Activated T-cell treated with anti-CD3 and anti-CD28 coated beads, Interleukin-2, amount 50 U/mL, for 24 hours (primary cell): Measurements from ENCODE around the gene ARID3A.
"Not testable (repeated sequence)": the region's sequence is repeated elsewhere in the genome, so short reads cannot be mapped to it uniquely, and the experiment has no call there.

Experiments
- DNase-seq: peaks from one replicate; pipeline ENCODE4 v3.0.0-alpha.2; 2020
- H3K27ac Mint-ChIP-seq: 2 replicates; pipeline ENCODE4 v1.8.0; 2020; ENCODE audit warnings: mild to moderate bottlenecking, mixed read lengths
- H3K27me3 Mint-ChIP-seq: 2 replicates; pipeline ENCODE4 v1.8.0; 2020; ENCODE audit warnings: mixed read lengths
- H3K36me3 Mint-ChIP-seq: 2 replicates; pipeline ENCODE4 v1.8.0; 2020; ENCODE audit warnings: low read depth, mixed read lengths
- H3K4me1 Mint-ChIP-seq: 2 replicates; pipeline ENCODE4 v1.8.0; 2020; ENCODE audit warnings: low read depth, mixed read lengths
- H3K4me3 Mint-ChIP-seq: 2 replicates; pipeline ENCODE4 v1.8.0; 2020; ENCODE audit warnings: mild to moderate bottlenecking, moderate library complexity, mixed read lengths
- H3K9me3 Mint-ChIP-seq: 2 replicates; pipeline ENCODE4 v1.8.0; 2020; ENCODE audit warnings: mixed read lengths

The ARID3A gene

GRCh38 chr19:952680-953444 is 27.0 kb downstream of the ARID3A start:
- H3K27ac Mint-ChIP-seq, result no peak overlapping the region
- no peak overlapping the region for H3K4me3 Mint-ChIP-seq
- peaks cover 7% of the 10 kb centered on the region for H3K4me1 Mint-ChIP-seq
- H3K27me3 Mint-ChIP-seq, result no peaks in the 10 kb centered on the region
- no peaks in the 10 kb centered on the region for H3K36me3 Mint-ChIP-seq
- H3K9me3 Mint-ChIP-seq, result no peaks in the 10 kb centered on the region
- no peak for DNase-seq

GRCh38 chr19:953445-954271 is 27.8 kb downstream of the ARID3A start:
- peaks cover 9% of the 10 kb centered on the region for H3K4me1 Mint-ChIP-seq

GRCh38 chr19:954272-954671 is 28.4 kb downstream of the ARID3A start:
- Mint-ChIP-seq H3K36me3 (no peaks in the 10 kb centered on the region), H3K4me3 (no peak overlapping the region), H3K4me1 (peaks cover 13% of the 10 kb centered on the region)

More at GRCh38 chr19:953445-954271, 27.8 kb downstream of the ARID3A start:
- H3K27ac Mint-ChIP-seq, result no peak overlapping the region
- no peaks in the 10 kb centered on the region for H3K36me3 Mint-ChIP-seq
- no peaks in the 10 kb centered on the region for H3K9me3 Mint-ChIP-seq
- no peak overlapping the region for H3K4me3 Mint-ChIP-seq
- H3K27me3 Mint-ChIP-seq, result no peaks in the 10 kb centered on the region
- DNase-seq, result no peak

GRCh38 chr19:954672-955494 is 29.0 kb downstream of the ARID3A start:
- no peak for DNase-seq
- no peaks in the 10 kb centered on the region for H3K36me3 Mint-ChIP-seq
- H3K27me3 Mint-ChIP-seq, result no peaks in the 10 kb centered on the region
- H3K27ac Mint-ChIP-seq, result no peak overlapping the region
- no peaks in the 10 kb centered on the region for H3K9me3 Mint-ChIP-seq
- H3K4me1 Mint-ChIP-seq, result peaks cover 14% of the 10 kb centered on the region
- no peak overlapping the region for H3K4me3 Mint-ChIP-seq

More at GRCh38 chr19:954272-954671, 28.4 kb downstream of the ARID3A start:
- no peak for DNase-seq
- H3K27me3 Mint-ChIP-seq, result no peaks in the 10 kb centered on the region
- no peaks in the 10 kb centered on the region for H3K9me3 Mint-ChIP-seq
- H3K27ac Mint-ChIP-seq, result no peak overlapping the region

GRCh38 chr19:955803-956765 is 30.2 kb downstream of the ARID3A start:
- Mint-ChIP-seq H3K36me3 (no peaks in the 10 kb centered on the region), H3K9me3 (no peaks in the 10 kb centered on the region), H3K27ac (no peak overlapping the region), H3K27me3 (no peaks in the 10 kb centered on the region), H3K4me3 (no peak overlapping the region), H3K4me1 (peaks cover 14% of the 10 kb centered on the region)
- DNase-seq, result no peak

- no peak overlapping the region for H3K4me3 Mint-ChIP-seq
- no peaks in the 10 kb centered on the region for H3K9me3 Mint-ChIP-seq
- H3K27ac Mint-ChIP-seq, result no peak overlapping the region
- peaks cover 14% of the 10 kb centered on the region for H3K4me1 Mint-ChIP-seq
- no peaks in the 10 kb centered on the region for H3K27me3 Mint-ChIP-seq
- no peaks in the 10 kb centered on the region for H3K36me3 Mint-ChIP-seq
- DNase-seq, result no peak
Observed at GRCh38 chr19:956766-957440, 31.1 kb downstream of the ARID3A start.

- H3K27me3 Mint-ChIP-seq, DNase-seq, H3K27ac Mint-ChIP-seq, H3K9me3 Mint-ChIP-seq, H3K4me3 Mint-ChIP-seq, H3K36me3 Mint-ChIP-seq: not testable (repeated sequence)
- H3K4me1 Mint-ChIP-seq, result peaks cover 12% of the 10 kb centered on the region
Observed at GRCh38 chr19:957578-957977, 31.7 kb downstream of the ARID3A start.

GRCh38 chr19:958967-959855 is 33.4 kb downstream of the ARID3A start:
- Mint-ChIP-seq H3K4me3 (no peak overlapping the region), H3K27ac (no peak overlapping the region), H3K27me3 (no peaks in the 10 kb centered on the region), H3K9me3 (no peaks in the 10 kb centered on the region), H3K4me1 (peaks cover 6% of the 10 kb centered on the region), H3K36me3 (peaks cover 2% of the 10 kb centered on the region)
- DNase-seq, result peak; percentile 63

- no peak overlapping the region for H3K27ac Mint-ChIP-seq
- peaks cover 3% of the 10 kb centered on the region for H3K36me3 Mint-ChIP-seq
- no peaks in the 10 kb centered on the region for H3K27me3 Mint-ChIP-seq
- no peak overlapping the region for H3K4me3 Mint-ChIP-seq
- H3K9me3 Mint-ChIP-seq, result no peaks in the 10 kb centered on the region
- H3K4me1 Mint-ChIP-seq, result peaks cover 6% of the 10 kb centered on the region
- no peak for DNase-seq
Observed at GRCh38 chr19:960020-960419, 34.2 kb downstream of the ARID3A start.

- Mint-ChIP-seq H3K36me3 (peaks cover 7% of the 10 kb centered on the region), H3K27ac (no peak overlapping the region), H3K4me1 (peaks cover 6% of the 10 kb centered on the region)
Observed at GRCh38 chr19:960601-960938, 34.7 kb downstream of the ARID3A start.

GRCh38 chr19:961866-962620 is 36.2 kb downstream of the ARID3A start:
- Mint-ChIP-seq H3K4me1 (peaks cover 6% of the 10 kb centered on the region), H3K27ac (no peak overlapping the region), H3K4me3 (no peak overlapping the region), H3K9me3 (peaks cover 2% of the 10 kb centered on the region), H3K36me3 (peaks cover 14% of the 10 kb centered on the region), H3K27me3 (no peaks in the 10 kb centered on the region)
- no peak for DNase-seq

More at GRCh38 chr19:960601-960938, 34.7 kb downstream of the ARID3A start:
- H3K4me3 Mint-ChIP-seq, result no peak overlapping the region
- H3K27me3 Mint-ChIP-seq, result no peaks in the 10 kb centered on the region
- DNase-seq, result no peak
- H3K9me3 Mint-ChIP-seq, result peaks cover 2% of the 10 kb centered on the region
